ENCODE results near the gene E2F4.

Gene E2F4

DNA sequence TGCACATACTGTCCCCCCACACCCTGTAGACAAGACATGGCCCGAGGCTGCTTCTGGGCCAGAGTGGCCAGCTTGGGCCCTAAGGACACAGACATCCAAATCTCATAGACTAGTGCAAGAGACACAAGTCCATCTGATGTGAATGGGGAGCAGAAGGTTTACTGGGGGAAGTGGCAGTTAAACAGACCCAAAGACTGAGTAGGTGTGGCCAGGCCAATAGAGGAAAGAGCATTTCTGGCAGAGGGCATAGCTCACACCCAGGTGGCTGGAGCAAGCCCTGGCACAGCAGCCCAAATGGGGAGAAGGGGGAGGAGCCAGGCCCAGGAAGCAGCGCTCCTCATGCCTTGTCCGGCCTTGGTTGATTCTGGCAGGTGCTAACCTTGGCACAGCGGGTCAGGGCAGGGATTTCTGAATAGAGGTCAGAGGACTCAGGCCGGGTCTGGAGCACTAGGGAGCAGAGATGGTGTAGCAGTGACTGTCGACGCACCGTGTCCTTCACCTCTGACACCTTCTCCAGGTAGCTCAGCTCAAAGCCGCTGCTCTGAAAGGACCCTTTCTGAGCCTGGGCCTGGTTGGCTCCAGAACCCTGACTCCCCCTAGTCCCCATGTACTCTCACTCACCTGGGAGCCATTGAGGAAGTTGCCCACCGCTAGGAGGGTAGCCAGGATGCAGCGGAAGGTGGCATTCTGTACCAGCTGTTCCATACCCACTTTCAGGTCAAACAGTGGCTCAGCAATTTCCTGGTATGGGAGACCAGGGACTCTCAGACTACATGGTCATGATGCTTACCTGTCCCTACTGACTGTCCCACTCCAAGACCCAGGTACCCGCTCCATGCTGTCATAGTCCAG lies 39.1 kb downstream of the E2F4 start:
- H3K4me3 ChIP-seq (ENCODE audit: low read depth, low read length) = no peak overlapping the region

DNA sequence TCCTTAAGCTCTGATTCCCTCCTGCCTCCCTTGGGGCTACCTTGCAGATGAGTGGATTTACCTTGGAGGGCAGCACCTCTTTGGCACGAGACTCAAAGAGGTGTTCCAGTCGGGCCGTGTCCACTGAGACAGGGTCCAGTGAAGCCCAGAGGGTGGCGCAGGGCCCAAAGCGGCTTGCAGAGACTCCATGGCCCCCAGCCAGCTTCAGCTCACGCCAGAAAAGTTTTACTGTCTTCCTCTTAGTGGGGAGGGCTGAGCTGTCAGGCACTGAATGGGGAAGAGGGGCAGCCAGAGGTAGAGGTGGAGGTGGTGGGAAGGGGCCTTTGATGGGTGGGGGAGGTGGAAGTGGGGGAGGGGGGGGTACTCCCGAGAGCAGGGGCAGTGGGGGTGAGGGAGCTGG lies 41.6 kb downstream of the E2F4 start:
- H3K4me3 ChIP-seq (ENCODE audit: low read depth, low read length) = no peak overlapping the region

DNA sequence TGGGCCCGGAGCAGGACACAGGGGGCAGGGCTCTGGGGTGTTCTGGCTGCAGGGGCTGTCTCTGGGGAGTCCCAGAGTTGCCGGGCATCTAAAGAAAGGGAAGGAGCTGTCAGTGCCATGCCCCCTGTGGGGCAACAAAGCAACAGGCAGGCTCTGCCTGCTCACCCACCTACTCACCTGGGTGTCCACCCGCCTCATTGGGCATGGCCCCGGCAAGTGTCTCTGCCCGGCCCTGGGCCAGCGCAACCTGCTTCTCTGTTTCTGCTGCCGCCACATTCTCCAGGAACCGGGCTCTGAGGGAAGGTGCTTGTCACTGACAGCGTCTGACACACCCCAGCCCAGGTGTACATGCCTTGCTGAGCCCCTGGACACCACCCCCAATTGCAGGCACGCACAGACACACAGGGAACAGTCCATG lies 42.2 kb downstream of the E2F4 start:
- H3K4me3 ChIP-seq (ENCODE audit: low read depth, low read length) = no peak overlapping the region

DNA sequence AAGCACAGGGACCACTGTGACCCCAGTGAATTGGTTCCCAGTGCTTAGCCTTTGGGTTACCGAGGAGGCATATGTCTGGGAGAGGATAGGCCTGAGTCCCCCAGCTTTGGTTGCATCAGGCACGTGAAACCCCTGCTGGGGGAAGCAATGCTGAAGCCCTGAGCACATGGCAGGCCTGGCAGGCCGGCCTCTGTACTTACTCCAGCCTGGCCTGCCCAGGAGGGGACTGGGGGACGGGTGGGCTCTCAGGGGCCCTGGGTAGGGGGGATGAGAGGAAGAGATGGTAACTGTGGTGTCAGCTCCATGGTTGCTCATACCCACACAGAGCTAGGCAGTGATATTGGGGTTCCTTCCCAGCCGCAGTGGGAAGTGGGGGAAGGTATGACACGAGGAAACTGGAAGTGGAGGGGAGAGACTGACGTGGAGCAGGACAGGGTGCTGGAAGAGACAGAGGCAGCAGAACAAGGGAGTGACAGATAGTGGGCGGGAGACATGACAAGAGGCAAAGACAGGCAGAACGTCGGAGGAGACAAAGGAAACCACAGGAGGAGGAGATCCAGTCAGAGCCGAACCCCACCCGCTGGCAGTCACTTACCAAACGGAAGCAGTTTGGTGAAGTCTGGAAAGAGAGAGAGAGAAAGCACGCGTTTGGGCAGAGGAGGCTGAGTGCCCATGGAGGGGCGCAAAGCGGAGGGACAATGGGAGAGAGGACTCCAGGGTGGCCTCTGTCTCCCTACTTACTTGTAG lies 44.0 kb downstream of the E2F4 start:
- H3K4me3 ChIP-seq (ENCODE audit: low read depth, low read length) = no peak overlapping the region

DNA sequence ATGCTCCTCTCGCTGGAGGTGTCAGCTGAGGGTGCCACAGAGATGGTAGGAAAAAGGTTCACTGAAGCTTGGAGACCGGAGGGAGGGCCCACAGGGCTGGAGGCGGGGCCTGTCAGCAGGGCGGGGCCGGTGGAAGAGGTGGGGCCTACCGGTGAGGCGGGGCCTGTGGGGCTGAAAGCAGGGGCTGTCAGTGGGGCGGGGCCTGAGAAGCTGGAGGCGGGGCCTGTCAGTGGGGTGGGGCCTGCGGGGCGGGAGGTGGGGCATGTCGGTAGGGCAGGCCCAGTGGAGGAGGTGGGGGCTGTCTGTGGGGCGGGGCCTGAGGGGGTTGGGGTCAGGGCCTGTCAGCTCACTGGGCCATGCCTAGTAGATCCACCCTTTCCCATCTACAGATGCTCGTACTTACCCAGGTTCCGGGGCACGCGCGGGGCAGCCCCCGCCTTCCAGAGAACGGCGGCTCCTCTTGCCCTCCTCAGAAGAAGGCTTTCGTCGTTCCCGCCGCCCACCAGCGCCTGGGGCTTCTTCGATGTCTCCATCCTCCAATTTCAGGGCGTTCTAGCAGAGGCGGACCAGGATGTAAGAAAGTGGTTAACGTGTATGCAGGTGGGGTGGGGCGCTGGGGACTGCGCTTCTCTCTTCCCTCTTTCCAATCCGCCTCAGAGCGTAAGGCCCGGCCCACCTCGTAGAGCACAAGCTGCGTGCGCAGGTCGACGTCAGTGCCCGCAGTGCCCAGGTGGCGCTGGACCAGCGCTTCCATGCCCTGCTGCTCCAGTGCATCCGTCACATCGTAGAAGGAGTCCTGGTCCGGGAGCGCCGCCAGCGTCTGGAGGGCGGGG lies 44.8 kb downstream of the E2F4 start:
- H3K4me3 ChIP-seq (ENCODE audit: low read depth, low read length) = no peak overlapping the region

DNA sequence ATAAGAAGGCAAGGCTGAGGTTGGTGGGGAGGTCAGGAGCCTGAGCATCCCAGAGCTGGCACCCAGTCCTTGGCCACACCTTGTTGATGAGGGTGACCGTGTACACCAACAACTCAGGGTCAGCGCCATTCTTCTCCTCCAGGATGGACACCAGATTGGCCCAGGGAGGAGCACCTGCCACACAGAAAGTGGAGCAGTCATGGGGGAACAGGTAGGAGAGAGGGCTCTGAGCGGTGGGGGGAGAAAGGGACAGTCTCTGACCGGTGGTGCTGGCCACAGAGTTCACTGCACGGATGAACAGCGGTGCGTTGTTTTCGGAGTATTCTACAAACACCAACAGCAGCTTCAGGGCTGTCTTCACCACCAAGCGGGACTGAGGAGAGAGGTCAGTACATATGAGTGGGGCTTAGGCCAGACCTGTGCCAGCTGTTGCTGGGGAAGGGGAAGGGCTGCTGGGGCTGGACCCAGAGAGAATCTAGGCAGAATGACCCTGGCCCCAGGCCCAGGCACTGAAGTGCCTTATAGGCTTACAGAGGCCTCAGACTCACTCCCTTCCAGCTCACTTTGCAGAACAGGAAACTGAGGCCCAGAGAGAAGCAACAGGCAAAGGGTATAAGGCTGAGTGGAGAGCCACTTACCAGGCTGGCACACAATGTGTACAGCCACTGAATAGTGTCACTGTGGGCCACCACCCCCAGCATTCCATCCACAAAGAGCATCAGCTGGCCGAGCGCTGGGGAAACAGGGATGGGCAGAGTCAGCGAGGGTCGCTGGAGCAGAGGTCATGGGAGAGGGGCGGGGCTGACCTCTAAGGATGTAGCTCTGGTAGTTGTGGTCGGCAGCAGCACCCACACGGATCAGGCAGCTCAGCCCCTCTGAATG lies 45.7 kb downstream of the E2F4 start:
- H3K4me3 ChIP-seq (ENCODE audit: low read depth, low read length) = no peak overlapping the region

DNA sequence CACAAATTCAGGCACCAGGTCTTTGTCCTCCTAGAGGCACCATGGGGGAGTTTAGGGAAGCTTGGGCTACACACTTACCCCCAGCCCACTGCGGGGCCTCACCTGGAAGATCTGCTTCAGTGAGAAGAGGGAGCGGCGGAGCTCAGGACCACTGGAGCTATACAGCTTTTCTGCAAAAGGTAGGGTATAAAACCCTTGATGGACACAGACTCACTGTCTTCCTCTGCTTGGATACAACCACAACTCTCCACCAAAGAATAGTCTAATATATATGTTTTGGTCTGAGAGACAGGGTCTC lies 46.3 kb downstream of the E2F4 start:
- no peak overlapping the region for H3K4me3 ChIP-seq (ENCODE audit: low read depth, low read length)

DNA sequence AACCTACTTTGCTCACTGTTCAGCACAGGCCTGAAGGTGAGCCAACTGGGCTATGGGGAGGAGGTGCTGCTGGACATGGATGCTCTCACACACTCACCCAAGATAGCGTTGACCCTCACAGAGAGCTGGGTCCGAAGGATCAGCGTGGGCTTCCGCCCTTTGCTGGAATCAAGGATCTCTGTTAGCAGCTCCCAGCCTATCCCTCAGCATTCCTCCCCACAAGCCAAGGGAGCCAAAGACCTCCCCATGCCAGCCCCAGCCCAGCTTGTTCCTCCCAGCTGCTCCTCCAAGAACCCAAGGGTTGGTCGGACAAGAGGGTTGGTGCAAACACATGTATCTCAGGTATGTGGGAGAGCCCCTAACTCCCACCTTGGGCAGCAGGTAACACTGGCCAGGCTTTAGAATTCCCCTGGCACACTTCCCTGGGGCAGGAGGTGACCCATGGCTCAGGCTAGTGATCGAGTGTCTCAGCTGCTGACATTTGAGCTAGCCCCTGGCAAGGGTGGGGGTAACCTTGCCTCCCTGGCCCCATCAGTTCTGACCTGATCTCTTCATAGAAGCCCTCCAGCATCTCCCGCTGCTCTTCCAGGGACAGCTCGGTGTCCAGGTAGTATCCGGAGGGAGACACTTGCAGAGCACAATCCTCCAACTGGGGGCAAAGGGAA lies 47.0 kb downstream of the E2F4 start:
- no peak overlapping the region for H3K4me3 ChIP-seq (ENCODE audit: low read depth, low read length)

DNA sequence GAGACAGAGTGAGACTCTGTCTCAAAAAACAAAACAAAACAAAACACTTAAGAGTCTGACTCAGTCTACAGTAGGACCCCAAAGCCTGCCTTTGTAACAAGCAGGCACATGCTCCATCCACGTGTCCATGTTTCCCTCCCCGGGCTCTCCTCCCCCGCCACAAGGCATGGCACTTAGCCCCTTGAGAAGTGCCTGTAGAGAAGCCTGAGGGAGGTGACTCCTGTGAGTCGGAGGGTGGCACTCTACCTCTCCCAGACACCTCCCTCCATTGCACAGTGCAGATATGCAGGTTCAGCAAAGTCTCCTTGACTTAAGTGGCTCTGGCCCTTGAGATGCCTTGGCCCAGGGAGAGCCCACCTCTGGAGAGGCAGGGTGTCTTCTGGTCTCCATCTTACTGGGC lies 48.6 kb downstream of the E2F4 start:
- no peak overlapping the region for H3K4me3 ChIP-seq (ENCODE audit: low read depth, low read length)

DNA sequence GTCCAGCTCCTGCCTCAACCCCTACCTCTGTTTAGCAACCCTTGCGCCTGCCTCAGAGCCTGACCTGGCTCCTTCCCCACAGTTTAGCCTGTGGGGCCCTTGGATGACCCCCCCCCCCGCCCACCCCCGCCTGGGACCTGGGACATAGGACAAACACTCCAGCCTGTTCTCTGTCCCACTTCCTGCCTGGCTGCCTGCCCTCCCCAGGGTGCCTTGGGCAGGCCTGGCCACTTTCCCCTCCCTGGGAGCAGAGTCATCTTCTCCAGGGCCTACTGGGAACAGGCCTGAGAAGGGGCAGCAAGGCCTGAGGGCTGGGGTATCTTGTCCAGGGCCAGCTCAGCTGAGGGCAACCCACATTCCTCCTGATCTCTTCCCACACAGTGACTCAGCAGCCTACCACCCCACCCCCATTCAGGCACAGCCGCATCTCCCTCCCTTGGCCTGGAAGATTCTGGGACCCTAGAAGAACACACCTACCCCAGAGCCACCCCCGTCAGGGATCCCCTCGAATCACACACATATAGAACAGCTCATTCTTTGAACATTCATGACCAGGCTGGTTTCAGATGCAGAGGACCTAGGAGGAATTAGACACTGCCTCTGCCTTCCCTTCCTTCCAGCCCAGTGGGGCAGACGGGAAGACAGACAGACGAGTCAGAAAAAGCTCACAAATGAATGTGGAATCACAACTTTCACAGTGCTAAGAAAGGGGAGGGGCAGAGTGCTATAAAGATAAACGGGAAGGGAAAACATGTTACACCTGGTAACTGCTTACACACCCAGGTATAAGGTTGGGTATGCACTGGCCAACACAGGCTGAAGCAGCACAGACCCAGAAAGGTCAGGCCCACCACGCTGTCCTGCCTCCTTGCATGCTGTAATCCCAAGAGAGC lies 49.3 kb downstream of the E2F4 start:
- H3K4me3 ChIP-seq (ENCODE audit: low read depth, low read length) = no peak overlapping the region

DNA sequence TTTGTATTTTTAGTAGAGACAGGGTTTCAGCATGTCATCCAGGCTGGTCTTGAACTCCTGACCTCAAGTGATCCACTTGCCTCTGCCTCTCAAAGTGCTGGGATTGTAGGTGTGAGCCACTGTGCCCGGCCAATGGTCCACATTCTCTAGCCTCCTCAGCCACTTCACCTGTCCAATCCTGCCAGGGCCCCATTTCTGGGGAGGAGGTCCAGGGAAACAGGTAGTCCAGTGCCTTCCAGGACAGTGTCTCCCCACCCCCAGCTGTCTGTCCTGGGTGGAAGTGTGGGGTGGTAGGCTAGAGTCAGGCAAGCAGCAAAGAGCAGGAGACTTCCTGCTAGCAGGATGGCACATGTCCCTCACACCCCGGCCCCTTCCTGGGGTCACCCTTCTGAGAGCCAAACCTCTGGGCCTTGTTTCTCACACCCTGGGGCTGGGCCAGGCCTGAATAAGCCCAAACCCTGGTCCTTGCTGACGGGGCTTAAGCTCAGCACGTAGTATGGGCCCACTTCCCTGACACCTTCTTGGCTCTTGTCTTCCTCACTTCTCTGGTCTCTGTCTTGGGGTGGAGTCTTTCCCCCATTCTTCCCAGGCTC lies 50.3 kb downstream of the E2F4 start:
- no peak overlapping the region for H3K4me3 ChIP-seq (ENCODE audit: low read depth, low read length)

DNA sequence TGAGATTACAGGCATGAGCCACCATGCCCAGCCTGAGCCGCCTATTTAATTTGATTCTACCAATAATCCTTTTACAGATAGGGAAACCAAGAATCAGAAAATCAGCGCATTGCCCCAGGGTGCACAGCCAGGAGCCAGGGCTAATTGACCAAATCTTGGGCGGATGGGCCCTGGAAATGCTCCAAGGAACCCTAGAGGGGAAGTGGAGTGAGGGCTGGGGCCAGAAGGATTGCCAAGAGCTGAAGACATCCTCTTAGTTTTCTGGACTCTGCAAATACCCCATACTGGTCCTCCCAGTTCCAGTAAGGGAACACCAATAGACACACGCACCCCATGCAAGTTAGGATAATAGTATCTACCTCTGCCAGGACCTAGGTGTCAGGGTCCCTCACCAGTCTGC lies 51.5 kb downstream of the E2F4 start:
- H3K4me3 ChIP-seq (ENCODE audit: low read depth, low read length) = no peak overlapping the region

DNA sequence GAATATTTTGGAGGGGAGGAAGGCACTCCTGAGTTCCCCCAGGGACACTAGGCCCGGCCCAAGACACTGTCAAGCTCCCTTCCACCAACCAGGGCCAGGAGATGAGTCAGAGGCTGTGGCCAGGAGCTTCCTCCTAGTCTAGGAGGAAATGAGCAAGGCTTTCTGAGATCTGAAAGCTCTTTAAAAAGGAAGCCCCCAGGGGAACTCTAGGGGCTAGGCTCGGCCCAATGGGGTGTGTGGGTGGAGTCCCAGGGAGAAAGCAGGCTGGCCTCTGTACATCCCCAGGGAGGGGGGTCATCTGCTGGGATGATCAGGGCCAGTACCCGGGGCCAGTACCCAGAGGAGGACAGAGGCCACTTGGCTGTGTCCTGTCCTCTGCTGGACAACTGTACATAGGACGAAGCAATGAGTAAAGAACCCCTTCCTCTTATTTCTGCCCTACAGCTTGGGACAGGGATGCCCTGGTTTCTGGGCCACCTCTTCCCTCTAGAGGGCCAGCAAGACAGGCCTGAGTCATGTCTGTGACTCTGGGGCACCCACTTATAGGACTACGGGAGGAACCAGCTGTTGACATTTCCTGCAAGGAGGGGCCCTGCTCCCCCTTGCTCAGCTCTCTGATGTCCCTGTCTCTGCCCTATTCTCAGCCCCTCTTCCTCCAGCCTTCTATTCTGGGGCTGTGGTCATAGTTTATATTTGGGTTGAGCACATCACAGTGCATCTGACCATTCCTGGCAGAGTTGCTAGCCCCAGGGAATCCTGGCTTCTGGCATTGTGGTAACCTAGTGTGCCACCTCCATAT lies 52.6 kb downstream of the E2F4 start:
- H3K4me3 ChIP-seq (ENCODE audit: low read depth, low read length) = no peak overlapping the region

DNA sequence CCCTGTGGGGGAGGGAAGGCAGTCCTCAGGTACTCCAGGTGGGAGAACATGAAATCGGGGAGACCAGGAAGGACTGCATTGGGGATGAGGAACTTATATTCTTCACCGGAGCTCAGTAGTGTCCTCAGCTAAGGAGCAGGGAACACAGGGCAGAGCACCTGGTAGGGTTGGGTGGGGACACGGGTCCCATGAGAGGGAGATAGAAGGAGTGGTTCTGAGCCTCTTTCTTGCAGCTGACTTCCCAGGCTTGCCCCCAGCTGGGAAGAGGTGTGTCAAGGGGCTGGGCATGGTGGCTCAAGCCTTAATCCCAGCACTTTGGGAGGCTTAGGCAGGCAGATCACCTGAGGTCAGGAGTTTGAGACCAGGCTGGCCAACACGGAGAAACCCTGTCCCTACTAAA lies 53.2 kb downstream of the E2F4 start:
- no peak overlapping the region for H3K4me3 ChIP-seq (ENCODE audit: low read depth, low read length)

DNA sequence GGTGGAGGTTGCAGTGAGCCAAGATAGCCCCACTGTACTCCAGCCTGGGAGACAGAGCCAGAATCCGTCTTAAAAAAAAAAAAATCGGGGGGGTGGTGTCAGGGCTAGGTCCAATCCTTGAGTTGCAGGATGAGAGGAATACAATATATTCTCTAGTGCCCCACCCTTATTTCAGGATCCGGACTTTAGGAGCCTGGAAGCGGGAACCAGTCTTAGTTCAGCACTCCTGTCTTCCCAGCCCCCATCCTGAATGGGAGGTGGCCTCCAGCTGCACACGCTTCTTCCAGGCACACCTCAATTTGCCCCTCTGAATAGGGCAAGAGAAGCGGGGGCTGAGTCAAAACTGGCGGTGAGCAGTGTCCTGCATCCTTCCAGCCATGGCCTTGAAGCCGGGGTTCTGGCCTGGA lies 53.7 kb downstream of the E2F4 start:
- H3K4me3 ChIP-seq (ENCODE audit: low read depth, low read length) = peak overlapping the region; percentile 76

DNA sequence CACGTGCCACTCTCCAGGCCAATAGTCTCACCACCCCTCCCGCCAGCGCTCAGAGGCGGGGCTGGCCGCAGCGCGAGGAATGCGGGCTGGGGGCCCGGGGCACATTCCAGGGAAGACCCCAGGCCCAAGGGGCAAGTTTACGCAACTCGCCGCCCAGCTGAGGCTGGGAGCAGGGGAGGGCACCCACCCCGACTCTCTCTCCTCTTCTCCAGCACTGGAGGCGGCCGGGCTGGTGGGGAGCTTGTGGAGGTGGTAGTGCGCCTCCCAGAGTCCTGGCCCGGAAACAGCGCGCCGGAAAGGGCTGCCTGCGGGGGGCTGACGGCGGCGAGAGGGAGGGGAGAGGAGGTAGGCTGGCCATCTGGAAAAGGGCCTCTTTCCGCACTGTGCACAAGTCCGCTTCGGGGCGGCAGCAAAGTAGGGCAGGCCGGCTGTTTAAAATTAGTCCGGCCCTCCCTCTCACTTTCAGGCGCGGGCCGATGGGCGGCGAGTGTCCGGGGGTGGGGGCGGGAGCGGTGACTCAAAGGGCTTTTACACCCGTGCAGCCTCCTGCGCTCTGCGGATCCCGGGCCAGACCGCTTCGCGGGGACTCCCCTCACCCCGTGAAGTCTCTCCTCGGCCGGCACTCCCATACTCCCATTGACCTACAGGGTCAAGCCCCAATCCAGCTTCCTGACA lies 54.3 kb downstream of the E2F4 start:
- peak overlapping the region; percentile 76 for H3K4me3 ChIP-seq (ENCODE audit: low read depth, low read length)

DNA sequence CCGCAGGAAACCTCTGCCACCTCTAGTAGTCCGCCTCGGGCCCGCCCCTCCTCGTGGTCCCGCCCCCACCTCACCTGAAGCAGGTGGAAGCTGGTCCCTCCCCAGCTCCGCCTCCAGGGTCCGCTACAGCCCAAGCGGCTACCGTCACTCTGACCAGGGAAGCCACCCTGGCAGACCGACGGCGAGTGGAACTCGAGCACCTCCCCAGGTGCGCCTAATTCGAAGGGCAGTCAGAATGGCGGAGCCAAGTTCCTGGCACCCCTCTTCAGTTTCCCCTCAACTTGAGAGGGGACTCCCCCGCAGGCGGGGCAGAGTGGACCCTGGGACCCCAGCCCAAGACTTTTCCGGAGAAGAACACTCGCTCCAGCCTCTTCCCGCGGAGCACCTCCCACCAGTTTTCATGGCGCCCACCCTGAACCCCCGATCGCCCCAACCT lies 54.8 kb downstream of the E2F4 start:
- peak overlapping the region; percentile 76 for H3K4me3 ChIP-seq (ENCODE audit: low read depth, low read length)

All from iPS-11a (cell line).